NCI-H2171 (cell line): Measurements from ENCODE around the gene PSMD2.

Experiments
- DNase-seq: peaks from one replicate; lab custom pipeline; 2025; lab: John Stamatoyannopoulos, UW

Gene PSMD2

DNA sequence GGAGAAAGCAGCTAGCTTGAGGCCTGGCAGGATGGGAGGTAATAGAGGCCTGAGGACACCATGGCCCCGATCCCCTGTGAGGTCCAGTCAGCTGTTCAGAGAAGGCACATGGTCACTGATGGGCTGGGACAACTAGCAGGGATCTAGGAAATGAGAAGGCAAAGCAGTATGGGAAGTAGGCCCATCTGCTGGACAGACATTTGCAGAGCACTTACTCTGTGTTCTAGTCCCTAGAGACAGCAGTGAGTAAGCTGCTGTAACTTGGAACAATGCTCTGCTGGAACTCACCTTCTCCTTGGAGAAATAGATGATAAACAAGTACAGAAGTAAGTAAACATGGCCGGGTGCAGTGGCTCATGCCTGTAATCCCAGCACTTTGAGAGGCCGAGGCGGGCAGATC lies 16.1 kb upstream of the PSMD2 start:
- DNase-seq: no peak

DNA sequence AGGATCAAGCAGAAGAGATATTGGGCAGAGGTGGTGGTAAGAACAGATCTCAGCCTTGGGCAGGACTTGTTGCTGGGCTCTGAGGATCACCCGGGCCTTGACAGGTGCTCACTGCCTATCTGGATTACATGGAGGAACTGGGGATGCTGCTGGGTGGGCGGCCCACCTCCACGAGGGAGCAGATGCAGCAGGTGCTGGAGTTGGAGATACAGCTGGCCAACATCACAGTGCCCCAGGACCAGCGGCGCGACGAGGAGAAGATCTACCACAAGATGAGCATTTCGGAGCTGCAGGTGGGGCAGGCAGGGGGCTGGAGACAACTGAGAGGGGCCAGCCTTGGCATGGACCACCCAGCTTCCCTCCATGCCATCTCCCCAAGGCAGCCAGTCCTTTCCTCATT lies 15.4 kb upstream of the PSMD2 start:
- DNase-seq: no peak

DNA sequence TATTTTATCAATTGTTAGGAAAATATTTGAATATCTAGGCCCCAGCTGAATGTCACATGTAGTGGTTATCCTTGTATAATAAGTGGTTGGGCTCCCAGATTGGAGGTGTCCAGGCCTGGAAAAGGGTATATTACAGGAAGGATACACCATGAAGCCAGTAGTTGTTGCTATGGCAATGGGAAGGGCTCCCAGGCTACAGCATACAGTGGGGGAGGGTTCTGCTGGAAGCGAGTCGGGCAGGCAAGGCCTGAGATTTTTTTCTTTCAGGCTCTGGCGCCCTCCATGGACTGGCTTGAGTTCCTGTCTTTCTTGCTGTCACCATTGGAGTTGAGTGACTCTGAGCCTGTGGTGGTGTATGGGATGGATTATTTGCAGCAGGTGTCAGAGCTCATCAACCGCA lies 14.3 kb upstream of the PSMD2 start:
- DNase-seq: no peak

DNA sequence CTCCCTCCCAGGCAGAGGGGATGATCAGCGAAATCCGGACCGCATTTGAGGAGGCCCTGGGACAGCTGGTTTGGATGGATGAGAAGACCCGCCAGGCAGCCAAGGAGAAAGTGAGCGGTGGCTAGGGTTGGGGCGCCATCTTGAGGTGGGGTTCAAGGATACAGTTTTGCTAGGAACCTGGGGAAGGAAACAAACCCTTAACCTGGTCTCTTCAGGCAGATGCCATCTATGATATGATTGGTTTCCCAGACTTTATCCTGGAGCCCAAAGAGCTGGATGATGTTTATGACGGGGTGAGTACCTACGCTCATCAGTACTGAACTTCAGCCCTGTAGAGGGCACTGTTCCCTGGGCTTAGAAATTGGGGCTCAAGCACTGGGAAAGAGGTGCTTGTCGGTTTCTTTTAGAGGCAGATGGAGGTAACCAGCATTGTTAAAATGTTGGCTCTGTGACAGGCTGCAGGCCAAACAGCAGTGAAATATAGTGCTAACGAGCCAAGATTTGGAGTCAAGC lies 9.6 kb upstream of the PSMD2 start:
- DNase-seq: peak; percentile 75

DNA sequence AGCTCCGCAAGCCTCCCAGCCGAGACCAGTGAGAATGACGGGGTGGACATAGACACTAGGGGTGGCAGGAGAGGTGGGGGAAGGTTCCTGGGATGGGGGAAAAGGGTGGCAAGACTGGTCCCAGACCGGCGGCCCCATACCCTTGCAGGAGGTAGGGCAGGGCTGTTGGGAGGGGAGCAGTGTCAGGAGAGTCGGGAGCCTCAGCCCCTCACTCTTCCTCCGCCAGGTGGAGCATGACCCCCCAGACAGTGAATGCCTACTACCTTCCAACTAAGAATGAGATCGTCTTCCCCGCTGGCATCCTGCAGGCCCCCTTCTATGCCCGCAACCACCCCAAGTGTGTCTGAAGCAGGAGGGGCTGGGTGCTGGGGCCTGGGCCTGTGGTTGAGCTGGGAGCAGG lies 8.7 kb upstream of the PSMD2 start:
- no peak for DNase-seq

DNA sequence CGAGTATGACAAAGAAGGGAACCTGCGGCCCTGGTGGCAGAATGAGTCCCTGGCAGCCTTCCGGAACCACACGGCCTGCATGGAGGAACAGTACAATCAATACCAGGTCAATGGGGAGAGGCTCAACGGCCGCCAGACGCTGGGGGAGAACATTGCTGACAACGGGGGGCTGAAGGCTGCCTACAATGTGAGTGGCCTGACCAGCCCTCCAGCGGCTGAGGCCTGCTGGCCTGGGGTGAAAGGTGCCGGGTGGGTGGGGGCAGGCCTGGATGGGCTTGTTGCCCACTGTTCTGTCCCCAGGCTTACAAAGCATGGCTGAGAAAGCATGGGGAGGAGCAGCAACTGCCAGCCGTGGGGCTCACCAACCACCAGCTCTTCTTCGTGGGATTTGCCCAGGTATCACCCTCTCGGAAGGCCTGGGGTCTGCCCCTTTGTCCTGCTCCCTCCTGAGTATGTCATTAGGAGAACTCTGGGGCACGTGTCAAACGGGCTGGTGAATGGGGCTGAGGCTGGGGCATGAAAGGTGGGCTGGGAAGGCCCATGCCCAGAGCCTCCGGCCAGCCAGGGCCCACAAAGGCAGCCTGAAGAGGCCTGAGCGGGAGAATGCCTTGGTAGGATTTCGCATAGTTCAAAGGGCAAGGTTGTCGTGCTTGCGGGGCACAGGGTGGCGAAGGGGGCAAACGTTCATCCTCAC lies 7.8 kb upstream of the PSMD2 start:
- DNase-seq: no peak

DNA sequence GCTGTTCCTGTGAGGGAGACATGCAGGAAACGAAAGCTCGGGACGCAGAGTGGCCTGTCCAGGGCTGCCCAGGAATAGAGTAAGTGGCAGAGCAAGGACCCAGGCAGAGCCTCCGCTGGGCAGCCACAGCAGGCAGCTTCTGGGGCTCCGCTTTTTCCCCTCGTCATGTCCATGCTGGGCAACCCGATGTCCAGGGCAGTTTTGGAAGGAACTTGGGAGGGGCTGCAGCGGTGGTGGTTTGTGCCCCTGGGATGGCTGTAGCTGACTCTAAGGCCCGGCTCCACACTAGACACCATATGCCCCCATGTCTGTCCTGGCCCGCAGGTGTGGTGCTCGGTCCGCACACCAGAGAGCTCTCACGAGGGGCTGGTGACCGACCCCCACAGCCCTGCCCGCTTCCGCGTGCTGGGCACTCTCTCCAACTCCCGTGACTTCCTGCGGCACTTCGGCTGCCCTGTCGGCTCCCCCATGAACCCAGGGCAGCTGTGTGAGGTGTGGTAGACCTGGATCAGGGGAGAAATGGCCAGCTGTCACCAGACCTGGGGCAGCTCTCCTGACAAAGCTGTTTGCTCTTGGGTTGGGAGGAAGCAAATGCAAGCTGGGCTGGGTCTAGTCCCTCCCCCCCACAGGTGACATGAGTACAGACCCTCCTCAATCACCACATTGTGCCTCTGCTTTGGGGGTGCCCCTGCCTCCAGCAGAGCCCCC lies 7.1 kb upstream of the PSMD2 start:
- DNase-seq: no peak

DNA sequence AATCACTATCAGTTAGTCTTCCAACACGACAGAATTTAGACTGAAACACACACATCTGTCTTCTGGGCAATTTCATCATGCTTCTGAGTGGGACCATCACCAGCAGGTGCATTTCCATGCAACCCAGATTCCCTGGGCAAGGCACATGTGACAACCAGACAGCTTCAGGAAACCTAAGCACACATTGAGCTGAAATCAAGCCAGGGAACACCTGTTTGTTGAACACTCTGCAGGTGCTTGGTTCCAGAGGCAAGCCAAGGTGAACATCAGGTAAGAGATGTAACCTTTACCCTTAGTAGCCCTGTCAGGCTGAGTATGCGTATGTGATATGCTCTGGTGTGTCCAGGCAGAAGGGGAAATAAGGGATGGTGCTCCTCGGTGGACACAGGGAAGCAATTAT lies 3.3 kb upstream of the PSMD2 start:
- DNase-seq: no peak

DNA sequence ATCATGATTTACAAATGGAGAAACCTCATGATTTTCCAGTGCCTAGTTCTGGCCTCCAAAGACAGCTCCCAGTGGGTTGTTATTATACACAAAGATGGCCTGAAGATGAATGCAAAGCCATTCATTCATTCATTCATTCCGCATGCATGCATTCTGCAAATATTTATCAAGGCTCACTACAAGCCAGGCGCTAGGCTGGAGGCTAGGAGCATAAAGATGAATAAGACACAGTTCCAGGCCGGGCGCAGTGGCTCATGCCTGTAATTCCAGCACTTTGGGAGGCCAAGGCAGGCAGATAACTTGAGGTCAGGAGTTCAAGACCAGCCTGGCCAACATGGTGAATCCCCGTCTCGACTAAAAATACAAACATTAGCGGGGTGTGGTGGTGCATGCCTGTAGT lies 2.4 kb upstream of the PSMD2 start:
- DNase-seq: no peak

DNA sequence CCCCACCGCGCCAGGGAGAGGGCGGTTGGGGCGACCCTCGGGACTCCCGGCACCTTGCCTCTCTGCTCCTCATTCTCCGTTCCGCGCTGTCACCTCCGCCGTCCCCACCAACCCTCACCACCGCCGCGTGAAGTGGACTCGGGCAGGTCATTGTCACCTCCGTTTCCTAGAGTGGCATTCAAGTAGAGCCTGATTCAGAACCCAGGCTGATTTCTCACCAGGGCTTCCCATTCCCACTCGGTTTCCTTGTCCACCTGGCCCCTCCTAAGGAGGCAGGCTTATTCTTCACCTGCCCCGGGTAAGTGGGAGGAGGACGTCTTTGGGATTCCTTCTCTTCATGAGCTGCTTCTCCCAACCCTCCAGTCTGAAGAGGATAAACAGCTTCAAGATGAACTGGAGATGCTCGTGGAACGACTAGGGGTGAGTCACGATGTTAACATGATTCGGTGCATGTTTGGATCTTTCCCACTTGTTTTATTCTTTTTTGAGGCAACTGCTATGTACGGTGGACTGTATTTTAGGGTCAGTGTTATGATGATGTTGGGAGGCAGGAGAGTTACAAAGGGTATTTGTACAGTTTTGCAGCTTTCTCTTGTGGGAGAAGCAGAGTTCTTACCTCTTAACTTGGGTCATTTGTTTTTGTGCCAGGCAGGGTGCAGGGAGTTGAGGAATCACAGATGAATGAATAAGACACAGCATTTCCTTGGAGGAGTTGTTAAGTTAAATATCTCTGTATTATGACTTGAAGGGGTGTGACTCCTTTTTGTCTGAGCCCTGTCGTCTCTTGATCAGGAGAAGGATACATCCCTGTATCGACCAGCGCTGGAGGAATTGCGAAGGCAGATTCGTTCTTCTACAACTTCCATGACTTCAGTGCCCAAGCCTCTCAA lies 692 bp downstream of the PSMD2 start:
- no peak for DNase-seq

DNA sequence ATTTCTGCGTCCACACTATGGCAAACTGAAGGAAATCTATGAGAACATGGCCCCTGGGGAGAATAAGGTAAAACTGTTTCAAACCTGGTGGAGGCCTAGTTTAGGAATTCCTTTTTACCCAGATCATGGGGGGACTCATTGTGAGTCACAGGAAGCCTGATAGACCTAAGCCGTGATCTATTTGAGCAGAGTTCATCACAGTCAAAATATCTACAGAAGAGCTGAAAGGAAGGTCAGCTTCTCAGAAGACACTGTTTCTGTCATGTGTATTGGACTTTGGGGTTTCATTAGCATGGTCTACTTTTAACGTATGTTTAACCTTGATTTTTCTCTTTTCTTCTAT lies 1.3 kb downstream of the PSMD2 start:
- DNase-seq: no peak

DNA sequence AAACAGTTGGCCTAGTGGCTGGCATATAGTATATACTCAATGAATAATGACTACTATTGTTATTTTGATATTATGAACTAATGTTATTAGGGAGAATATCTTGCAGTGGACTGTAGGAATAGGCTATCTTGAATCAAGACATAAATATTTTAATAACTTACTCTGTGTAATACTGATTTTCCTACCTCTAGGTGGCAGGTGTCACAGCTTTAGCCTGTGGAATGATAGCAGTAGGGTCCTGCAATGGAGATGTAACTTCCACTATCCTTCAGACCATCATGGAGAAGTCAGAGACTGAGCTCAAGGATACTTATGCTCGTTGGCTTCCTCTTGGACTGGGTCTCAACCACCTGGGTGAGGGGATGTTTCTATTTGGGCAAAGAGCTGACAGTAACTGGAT lies 6.5 kb downstream of the PSMD2 start:
- no peak for DNase-seq

DNA sequence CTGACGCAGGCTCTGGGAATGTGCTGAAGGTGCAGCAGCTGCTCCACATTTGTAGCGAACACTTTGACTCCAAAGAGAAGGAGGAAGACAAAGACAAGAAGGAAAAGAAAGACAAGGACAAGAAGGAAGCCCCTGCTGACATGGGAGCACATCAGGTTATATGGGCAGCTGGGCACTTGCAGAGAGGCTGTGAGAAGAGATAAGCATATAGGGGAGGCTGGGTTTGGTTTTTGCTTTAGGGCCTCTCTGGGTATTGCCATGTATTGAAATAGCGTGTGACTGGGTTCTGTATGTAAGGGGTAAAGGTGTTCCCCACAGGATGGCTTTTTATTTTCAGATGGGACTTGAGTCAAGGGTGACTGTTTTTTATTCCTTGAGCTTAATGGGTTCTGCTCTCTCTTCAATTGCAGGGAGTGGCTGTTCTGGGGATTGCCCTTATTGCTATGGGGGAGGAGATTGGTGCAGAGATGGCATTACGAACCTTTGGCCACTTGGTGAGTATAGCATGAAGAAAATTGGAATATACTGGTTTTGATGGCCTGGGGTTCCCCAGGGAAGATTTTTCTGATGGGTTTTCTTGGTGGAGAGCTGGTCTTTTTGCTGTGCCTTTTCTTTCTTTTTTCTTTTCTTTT lies 7.4 kb downstream of the PSMD2 start:
- no peak for DNase-seq

DNA sequence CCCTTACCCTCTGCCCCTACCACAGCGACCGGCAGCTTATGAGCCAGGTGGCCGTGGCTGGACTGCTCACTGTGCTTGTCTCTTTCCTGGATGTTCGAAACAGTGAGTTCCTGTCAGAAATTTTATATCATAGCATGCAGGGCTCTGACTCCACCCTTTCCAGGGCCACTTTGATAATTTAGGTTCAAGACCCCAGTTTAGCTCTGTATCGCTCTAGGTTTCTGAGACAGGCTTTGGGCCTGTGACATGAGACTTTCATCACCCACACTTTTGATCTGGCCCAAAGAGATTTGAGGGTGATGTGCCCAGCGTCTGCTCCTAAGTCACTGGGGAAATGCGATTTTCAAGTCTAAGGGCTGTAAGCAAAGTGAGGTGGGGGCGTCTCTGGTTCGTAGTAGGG lies 8.9 kb downstream of the PSMD2 start:
- no peak for DNase-seq

DNA sequence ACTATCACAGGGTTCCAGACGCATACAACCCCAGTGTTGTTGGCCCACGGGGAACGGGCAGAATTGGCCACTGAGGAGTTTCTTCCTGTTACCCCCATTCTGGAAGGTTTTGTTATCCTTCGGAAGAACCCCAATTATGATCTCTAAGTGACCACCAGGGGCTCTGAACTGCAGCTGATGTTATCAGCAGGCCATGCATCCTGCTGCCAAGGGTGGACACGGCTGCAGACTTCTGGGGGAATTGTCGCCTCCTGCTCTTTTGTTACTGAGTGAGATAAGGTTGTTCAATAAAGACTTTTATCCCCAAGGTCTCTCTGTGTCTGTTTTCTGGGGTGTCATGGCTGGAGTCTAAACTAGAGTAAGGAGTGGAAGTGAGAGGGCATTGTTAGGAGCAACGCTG lies 9.7 kb downstream of the PSMD2 start:
- no peak for DNase-seq

DNA sequence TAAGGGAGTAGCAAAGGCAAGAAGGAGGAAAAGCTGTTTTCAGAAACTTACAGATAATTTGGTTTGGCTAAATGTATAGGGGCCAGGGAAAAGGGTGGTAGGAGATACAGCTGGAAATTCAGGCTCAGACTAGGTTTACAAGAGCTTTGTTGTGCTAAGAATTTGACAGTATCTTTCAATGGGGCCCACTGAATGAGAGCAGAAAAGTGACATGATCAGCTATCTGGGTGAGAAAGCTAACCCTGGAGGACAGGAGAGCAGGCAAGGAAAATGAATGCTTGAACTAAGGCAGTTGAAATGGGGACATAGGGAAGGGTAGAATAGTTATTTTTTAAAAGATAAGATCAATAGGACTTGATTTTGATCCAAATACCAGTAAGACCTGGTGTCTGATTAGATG lies 12.6 kb downstream of the PSMD2 start:
- DNase-seq: no peak

DNA sequence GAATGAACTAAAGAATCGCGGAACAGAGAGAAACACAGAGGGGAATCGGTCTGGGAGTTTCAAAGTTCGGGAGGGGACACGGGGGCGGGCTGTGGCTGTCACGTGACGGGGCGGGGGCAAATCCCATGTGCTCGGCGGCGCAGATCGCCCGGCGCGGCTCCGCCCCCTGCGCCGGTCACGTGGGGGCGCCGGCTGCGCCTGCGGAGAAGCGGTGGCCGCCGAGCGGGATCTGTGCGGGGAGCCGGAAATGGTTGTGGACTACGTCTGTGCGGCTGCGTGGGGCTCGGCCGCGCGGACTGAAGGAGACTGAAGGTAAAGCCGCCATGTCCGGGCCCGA lies 15.3 kb downstream of the PSMD2 start, which contains the start of gene EIF4G1:
EIF4G1 (plus strand) TSS at position 244 of the 337 bp plus-strand sequence. CDS start 1,191 bp downstream, outside the sequence.
- peak; percentile 95 for DNase-seq

DNA sequence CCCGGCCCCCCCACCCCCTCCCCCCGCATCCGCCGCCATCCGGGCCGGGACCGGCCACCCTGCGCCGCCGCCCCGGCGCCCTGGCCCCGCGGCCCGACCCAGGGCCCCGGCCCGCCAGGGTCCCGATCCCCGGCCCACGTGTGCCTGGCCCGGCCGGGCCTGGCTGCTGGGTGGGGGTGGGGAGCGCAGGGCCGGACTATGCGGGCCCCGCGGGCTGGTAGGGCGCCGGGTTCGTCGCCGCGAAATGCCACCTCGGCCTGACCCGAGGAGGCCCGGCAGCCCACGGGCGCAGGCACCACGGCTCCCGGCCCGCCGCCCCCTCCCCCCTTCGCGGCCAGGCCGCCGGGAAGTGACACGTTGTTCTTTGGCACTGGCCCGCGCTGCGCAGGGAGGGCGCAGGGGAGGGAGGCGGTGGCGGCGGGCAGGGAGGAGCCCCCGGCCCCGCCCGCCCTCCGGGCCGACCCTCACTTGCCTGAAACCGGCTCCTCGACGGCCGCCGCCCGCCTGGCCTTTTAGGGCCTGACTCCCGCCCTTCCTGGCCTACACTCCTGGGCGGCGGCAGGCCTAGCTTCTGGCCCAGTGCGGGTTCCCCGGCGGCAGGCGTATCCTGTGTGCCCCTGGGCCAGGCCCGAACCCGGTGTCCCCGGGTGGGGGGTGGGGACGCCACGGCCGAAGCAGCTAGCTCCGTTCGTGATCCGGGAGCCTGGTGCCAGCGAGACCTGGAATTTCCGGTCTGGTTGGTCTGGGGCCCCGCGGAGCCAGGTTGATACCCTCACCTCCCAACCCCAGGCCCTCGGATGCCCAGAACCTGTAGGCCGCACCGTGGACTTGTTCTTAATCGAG lies 15.9 kb downstream of the PSMD2 start:
- DNase-seq: peak; percentile 25

DNA sequence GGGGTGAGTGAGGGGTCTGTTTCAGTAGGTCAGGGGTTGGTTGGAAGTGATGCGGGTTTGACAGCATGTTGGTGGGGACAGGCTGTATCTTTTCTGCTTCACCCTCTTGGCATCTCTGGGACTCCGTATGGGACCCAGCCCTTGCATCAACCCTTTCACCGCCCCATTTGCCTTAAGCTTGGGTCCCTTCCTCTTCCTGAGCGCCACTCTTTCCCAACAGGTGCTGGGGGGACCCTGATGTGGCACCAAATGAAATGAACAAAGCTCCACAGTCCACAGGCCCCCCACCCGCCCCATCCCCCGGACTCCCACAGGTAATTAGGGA lies 16.5 kb downstream of the PSMD2 start:
- DNase-seq: no peak

DNA sequence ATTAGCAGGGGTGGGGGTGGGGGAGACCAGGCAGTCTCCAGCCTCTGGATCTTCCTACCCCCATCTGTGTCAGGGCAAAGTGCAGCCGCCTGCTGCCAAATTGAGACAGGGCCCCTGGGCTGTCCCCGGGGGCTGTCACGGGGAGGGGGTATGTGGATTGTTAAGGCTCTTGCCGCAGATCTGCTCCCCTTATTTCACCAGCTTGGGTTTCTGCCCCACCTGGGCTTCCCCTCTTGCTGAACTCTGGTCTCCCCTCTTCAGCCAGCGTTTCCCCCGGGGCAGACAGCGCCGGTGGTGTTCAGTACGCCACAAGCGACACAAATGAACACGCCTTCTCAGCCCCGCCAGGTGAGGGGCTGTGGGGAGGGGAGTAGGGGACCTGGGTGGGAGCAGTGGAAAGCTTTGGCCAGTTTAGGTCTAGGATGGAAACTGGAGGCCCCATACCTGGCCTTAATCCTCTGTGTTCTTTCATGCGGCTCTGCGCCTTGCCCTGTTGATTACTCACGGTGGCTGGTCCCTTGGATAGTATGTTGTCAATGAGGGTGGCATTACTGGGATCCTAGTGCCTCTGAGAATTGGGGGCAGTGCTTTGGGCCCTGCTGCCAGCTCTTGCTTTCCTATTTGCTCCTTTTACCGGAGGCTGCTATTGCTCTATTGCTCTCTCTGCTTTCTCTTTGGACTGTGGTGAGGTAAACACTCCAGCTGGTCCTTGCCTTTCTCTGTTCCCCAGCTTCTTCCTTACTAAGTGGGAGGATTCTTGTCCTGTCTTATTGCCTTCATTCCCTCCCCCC lies 17.0 kb downstream of the PSMD2 start:
- DNase-seq: no peak

DNA sequence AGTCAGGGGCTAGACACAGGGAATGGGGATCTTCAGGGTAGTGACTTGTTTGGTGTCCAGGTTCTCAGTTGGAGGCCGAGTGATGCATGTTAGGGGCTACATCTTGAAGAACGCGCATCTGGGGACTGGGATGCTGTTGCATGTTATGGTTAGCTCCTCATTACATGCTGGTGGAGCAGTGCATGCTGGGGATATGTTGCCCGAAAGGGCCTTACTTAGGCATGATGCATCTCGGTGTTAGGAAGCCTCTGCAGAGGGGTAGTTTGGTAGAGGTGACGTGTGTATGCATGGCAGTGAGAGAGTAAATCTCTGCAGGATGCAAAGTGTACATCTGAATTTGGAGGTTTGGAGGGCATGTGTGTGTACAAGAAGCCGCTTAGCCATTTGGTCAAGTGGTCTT lies 17.8 kb downstream of the PSMD2 start:
- DNase-seq: no peak
